K562 (cell line): ENCODE data around the gene ECE2.

ENCODE experiments used
- ETV6 ChIP-seq, 3 experiments: fragments of 150-350 bp in 1 of 3; sonication (generic) in 1 of 3; formaldehyde crosslinking in 1 of 3; IDR thresholded peaks; 2 replicates each; pipeline versions ENCODE4 v1.6.1 to v1.8.0; 2014 to 2022; ENCODE audit warnings: borderline replicate concordance in 2 of 3, low read depth in 2 of 3, antibody characterized with exemption in 1 of 3, low read length in 1 of 3, mild to moderate bottlenecking in 1 of 3, missing genetic modification reagents in 1 of 3
- GABPA ChIP-seq: fragments of 200-800 bp; sonication (Bioruptor generic); conservative IDR thresholded peaks from 2 replicates; pipeline ENCODE4 v1.6.1; 2016; ENCODE audit warnings: low read depth, missing genetic modification characterization, missing compliant biosample characterization
- NCOA4 ChIP-seq: fragments of 450-650 bp; IDR thresholded peaks from 2 replicates; pipeline ENCODE4 v1.6.1; 2018; ENCODE audit warnings: mild to moderate bottlenecking; ENCODE audit not compliant: partially characterized antibody
- POLR2A ChIP-seq: fragments of 450-650 bp; conservative IDR thresholded peaks from 2 replicates; pipeline ENCODE4 v1.6.1; 2016
- TF ChIP-seq, protein P1 (sequence below), 3 experiments: IDR thresholded peaks in 2 of 3; conservative IDR thresholded peaks in 1 of 3; 2 replicates each; pipeline ENCODE4 v1.5.1; 2011 to 2012; ENCODE audit warnings: low read length in 3 of 3, mild to moderate bottlenecking in 3 of 3, control low read depth in 2 of 3, improper control_type of control experiment in 1 of 3, inconsistent platforms in 1 of 3, low read depth in 1 of 3, mixed read lengths in 1 of 3, moderate library complexity in 1 of 3; ENCODE audit not compliant: insufficient read depth in 2 of 3

DNA sequence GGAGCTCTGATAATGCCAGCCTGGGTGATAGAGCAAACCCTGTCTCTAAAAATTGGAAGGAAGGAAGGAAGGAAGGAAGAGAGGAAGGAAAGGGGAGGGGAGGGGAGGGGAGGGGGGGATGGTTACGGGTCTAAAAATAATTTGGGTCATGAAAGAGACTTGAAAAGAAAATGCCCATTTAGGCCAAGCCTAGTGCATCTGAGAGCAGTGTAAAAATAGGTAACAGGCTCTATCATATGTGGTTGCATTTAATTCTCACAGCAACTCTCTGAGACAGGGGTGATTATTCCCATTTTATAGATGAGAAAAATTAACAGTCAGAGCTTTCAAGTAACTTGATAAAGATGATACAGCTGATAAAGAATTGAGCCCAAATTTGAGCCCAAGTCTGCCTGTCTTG lies 3.6 kb upstream of the ECE2 start:
- TF ChIP-seq, protein P1, sequence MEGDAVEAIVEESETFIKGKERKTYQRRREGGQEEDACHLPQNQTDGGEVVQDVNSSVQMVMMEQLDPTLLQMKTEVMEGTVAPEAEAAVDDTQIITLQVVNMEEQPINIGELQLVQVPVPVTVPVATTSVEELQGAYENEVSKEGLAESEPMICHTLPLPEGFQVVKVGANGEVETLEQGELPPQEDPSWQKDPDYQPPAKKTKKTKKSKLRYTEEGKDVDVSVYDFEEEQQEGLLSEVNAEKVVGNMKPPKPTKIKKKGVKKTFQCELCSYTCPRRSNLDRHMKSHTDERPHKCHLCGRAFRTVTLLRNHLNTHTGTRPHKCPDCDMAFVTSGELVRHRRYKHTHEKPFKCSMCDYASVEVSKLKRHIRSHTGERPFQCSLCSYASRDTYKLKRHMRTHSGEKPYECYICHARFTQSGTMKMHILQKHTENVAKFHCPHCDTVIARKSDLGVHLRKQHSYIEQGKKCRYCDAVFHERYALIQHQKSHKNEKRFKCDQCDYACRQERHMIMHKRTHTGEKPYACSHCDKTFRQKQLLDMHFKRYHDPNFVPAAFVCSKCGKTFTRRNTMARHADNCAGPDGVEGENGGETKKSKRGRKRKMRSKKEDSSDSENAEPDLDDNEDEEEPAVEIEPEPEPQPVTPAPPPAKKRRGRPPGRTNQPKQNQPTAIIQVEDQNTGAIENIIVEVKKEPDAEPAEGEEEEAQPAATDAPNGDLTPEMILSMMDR (IDR thresholded peaks at IDR 0.05 in 2 of 3, conservative IDR thresholded peaks at IDR 0.05 in 1 of 3; ENCODE audit: insufficient read depth in 2 of 3, low read depth in 1 of 3, low read length in 3 of 3): no peak
- TF ChIP-seq NCOA4 (no peak), POLR2A (no peak), ETV6 (IDR thresholded peaks at IDR 0.05; ENCODE audit: borderline replicate concordance in 1 of 2, low read depth in 2 of 2, low read length in 1 of 2) (no peak), ETV6 (CRISPR knock-in tag; IDR thresholded peaks at IDR 0.05; ENCODE audit: borderline replicate concordance) (no peak), GABPA (tag) (no peak)
